ENCODE data around the gene LY9. TPM values are rescaled to one million over a fixed set of nuclear protein-coding genes. Genes with fewer than 3 reads are reported as not detected.

Gene LY9
- total RNA-seq, 2 donors from 2014 or later: 0.33 to 1.6 TPM

DNA sequence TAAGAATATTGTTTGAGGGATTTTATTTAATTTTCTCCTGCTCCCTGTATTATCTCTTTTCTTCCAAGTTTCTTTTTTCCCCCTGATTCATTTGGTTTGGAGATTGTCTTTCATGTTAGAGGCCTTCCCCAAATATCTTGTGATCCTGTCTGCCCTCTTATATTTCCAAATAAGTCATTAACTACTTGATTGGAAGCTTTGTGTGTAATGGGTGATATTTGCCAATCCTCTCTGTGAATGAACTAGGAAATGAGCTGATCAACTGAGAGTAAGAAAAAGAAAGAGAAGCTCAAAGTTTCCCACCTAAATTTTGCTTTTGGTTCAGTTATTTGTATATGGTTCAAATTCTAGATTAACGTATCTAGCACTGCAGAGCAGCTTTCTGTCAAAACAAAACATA lies 23.6 kb upstream of the LY9 start:
- DNase-seq: no peak
- intact Hi-C loops (cut with DNase I): no loop called here
- no peaks in the 10 kb centered on the region for H3K27me3 ChIP-seq
- H3K4me1 ChIP-seq: no peaks in the 10 kb centered on the region
- no peak overlapping the region for H3K4me3 ChIP-seq
- H3K27ac ChIP-seq: no peak overlapping the region
- ATAC-seq: no peak
- no peaks in the 10 kb centered on the region for H3K9me3 ChIP-seq
- TF ChIP-seq, protein P1, sequence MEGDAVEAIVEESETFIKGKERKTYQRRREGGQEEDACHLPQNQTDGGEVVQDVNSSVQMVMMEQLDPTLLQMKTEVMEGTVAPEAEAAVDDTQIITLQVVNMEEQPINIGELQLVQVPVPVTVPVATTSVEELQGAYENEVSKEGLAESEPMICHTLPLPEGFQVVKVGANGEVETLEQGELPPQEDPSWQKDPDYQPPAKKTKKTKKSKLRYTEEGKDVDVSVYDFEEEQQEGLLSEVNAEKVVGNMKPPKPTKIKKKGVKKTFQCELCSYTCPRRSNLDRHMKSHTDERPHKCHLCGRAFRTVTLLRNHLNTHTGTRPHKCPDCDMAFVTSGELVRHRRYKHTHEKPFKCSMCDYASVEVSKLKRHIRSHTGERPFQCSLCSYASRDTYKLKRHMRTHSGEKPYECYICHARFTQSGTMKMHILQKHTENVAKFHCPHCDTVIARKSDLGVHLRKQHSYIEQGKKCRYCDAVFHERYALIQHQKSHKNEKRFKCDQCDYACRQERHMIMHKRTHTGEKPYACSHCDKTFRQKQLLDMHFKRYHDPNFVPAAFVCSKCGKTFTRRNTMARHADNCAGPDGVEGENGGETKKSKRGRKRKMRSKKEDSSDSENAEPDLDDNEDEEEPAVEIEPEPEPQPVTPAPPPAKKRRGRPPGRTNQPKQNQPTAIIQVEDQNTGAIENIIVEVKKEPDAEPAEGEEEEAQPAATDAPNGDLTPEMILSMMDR (IDR thresholded peaks at IDR 0.05): no peak
- TF ChIP-seq POLR2A (IDR thresholded peaks at IDR 0.05): no peak
- 88 to 98% methylated on average over 1 of the region's 1 CpG for WGBS, 2 donors
- no peaks in the 10 kb centered on the region for H3K36me3 ChIP-seq (replicated peaks in 1 of 2; ENCODE audit: insufficient read depth in 1 of 2, low read depth in 2 of 2)

DNA sequence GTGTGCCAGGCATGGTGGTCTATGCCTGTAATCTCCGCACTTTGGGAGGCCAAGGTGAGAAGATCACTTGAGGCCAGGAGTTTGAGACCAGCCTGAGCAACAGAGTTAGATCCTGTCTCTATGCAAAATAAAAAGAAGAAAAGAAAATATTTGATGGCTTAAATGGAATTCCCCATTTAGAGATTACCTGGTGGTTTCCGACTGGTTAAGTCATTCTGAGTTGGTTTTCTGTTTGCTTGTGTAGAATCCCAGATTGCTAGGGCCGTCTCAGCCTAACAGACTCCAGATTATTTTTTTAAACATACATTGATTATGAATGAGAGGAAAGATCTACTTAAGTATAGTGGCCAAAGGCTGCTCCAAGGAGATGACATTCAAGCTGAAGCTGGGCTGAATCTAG lies 22.9 kb upstream of the LY9 start:
- 63 to 70% methylated on average over 3 of the region's 3 CpGs for WGBS, 2 donors

GRCh38 chr1:160774886-160775719 lies 20.9 kb upstream of the LY9 start:
- ATAC-seq (no peak), DNase-seq (no peak)
- no peak overlapping the region for H3K27ac ChIP-seq
- H3K4me3 ChIP-seq: no peak overlapping the region
- TF ChIP-seq, protein P1 (IDR thresholded peaks at IDR 0.05): no peak
- TF ChIP-seq POLR2A (IDR thresholded peaks at IDR 0.05): no peak
- WGBS, 2 donors: 60% methylated on average over 2 of the region's 2 CpGs; no CpG with 5 or more reads in 1 of the 2 donors
- H3K27me3 ChIP-seq: no peaks in the 10 kb centered on the region
- no peaks in the 10 kb centered on the region for H3K4me1 ChIP-seq
- no peaks in the 10 kb centered on the region for H3K36me3 ChIP-seq (replicated peaks in 1 of 2; ENCODE audit: insufficient read depth in 1 of 2, low read depth in 2 of 2)
- intact Hi-C loops (cut with DNase I): no loop called here
- no peaks in the 10 kb centered on the region for H3K9me3 ChIP-seq

More for the DNA sequence above, 22.9 kb upstream of the LY9 start:
- Histone ChIP-seq H3K9me3 (no peaks in the 10 kb centered on the region), H3K4me3 (no peak overlapping the region), H3K36me3 (replicated peaks in 1 of 2; ENCODE audit: insufficient read depth in 1 of 2, low read depth in 2 of 2) (no peaks in the 10 kb centered on the region), H3K27ac (no peak overlapping the region), H3K4me1 (no peaks in the 10 kb centered on the region), H3K27me3 (no peaks in the 10 kb centered on the region)
- ATAC-seq (no peak), DNase-seq (no peak)
- TF ChIP-seq, protein P1 (IDR thresholded peaks at IDR 0.05): no peak
- TF ChIP-seq POLR2A (IDR thresholded peaks at IDR 0.05): no peak
- intact Hi-C loops (cut with DNase I): no loop called here

DNA sequence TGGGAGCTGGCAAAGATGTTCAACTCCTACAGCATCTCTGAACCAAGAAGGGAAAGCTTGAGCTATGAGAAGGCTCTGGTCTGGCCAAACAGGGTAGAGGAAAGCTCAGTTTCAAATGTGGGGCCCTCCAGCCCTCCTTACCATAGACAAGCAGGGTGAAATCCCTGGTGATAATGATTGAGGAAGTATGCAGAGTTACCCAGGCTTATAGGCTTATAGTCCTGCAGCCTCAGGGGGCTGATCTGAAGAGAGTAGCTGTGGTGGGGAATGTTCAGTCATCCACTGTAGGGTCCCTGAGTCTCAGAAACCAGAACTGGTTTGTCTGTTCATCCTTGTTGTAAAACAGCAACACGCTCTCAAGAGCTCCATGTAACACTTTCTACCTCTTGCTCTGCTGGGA lies 19.8 kb upstream of the LY9 start:
- intact Hi-C loops (cut with DNase I): no loop called here
- Histone ChIP-seq H3K9me3 (no peaks in the 10 kb centered on the region), H3K4me3 (no peak overlapping the region), H3K27me3 (no peaks in the 10 kb centered on the region), H3K4me1 (peaks cover 10% of the 10 kb centered on the region), H3K36me3 (replicated peaks in 1 of 2; ENCODE audit: insufficient read depth in 1 of 2, low read depth in 2 of 2) (no peaks in the 10 kb centered on the region), H3K27ac (no peak overlapping the region)
- 80 to 91% methylated on average over 1 of the region's 1 CpG for WGBS, 2 donors
- ATAC-seq (no peak), DNase-seq (no peak)
- no peak for TF ChIP-seq POLR2A (IDR thresholded peaks at IDR 0.05)
- TF ChIP-seq, protein P1 (IDR thresholded peaks at IDR 0.05): no peak
